ENCODE data around the gene MED13L.

The MED13L gene

GRCh38 chr12:116148844-116149243 lies 128.6 kb downstream of the MED13L start:
- no peak overlapping the region for H3K27ac ChIP-seq (ENCODE audit: low read depth, low read length)
- no peak overlapping the region for H3K4me3 ChIP-seq (ENCODE audit: low read depth in 1 of 2, low read length in 2 of 2)
- H3K9me3 ChIP-seq (ENCODE audit: control insufficient read depth in 1 of 2, low read length in 2 of 2), result no peaks in the 10 kb centered on the region
- H3K4me1 ChIP-seq (ENCODE audit: control insufficient read depth in 1 of 2, insufficient read depth in 2 of 2, low read length in 2 of 2), result peaks cover 4 to 13% of the 10 kb centered on the region in 2 donors
- H3K9ac ChIP-seq (ENCODE audit: low read depth in 1 of 2, low read length in 2 of 2), result no peak overlapping the region
- H3K36me3 ChIP-seq (ENCODE audit: control insufficient read depth in 1 of 2, insufficient read depth in 2 of 2, low read length in 2 of 2), result no peaks in the 10 kb centered on the region
- H3K27me3 ChIP-seq (ENCODE audit: control insufficient read depth in 1 of 2, insufficient read depth in 2 of 2, low read length in 2 of 2), result no peaks in the 10 kb centered on the region

GRCh38 chr12:116146386-116146785 lies 131.1 kb downstream of the MED13L start:
- Histone ChIP-seq H3K9ac (ENCODE audit: low read depth in 1 of 2, low read length in 2 of 2) (no peak overlapping the region), H3K9me3 (ENCODE audit: control insufficient read depth in 1 of 2, low read length in 2 of 2) (no peaks in the 10 kb centered on the region), H3K36me3 (ENCODE audit: control insufficient read depth in 1 of 2, insufficient read depth in 2 of 2, low read length in 2 of 2) (no peaks in the 10 kb centered on the region), H3K27me3 (ENCODE audit: control insufficient read depth in 1 of 2, insufficient read depth in 2 of 2, low read length in 2 of 2) (no peaks in the 10 kb centered on the region), H3K27ac (ENCODE audit: low read depth, low read length) (no peak overlapping the region), H3K4me3 (ENCODE audit: low read depth in 1 of 2, low read length in 2 of 2) (no peak overlapping the region), H3K4me1 (ENCODE audit: control insufficient read depth in 1 of 2, insufficient read depth in 2 of 2, low read length in 2 of 2) (peaks cover 4 to 27% of the 10 kb centered on the region in 2 donors)

GRCh38 chr12:116145451-116145850 lies 132.0 kb downstream of the MED13L start:
- Histone ChIP-seq H3K4me1 (ENCODE audit: control insufficient read depth in 1 of 2, insufficient read depth in 2 of 2, low read length in 2 of 2) (peaks cover 4 to 32% of the 10 kb centered on the region in 2 donors), H3K27ac (ENCODE audit: low read depth, low read length) (no peak overlapping the region), H3K36me3 (ENCODE audit: control insufficient read depth in 1 of 2, insufficient read depth in 2 of 2, low read length in 2 of 2) (no peaks in the 10 kb centered on the region), H3K9me3 (ENCODE audit: control insufficient read depth in 1 of 2, low read length in 2 of 2) (no peaks in the 10 kb centered on the region), H3K27me3 (ENCODE audit: control insufficient read depth in 1 of 2, insufficient read depth in 2 of 2, low read length in 2 of 2) (no peaks in the 10 kb centered on the region), H3K4me3 (ENCODE audit: low read depth in 1 of 2, low read length in 2 of 2) (no peak overlapping the region), H3K9ac (ENCODE audit: low read depth in 1 of 2, low read length in 2 of 2) (no peak overlapping the region)

GRCh38 chr12:116144384-116144783 lies 133.1 kb downstream of the MED13L start:
- Histone ChIP-seq H3K27me3 (ENCODE audit: control insufficient read depth in 1 of 2, insufficient read depth in 2 of 2, low read length in 2 of 2) (no peaks in the 10 kb centered on the region), H3K36me3 (ENCODE audit: control insufficient read depth in 1 of 2, insufficient read depth in 2 of 2, low read length in 2 of 2) (no peaks in the 10 kb centered on the region), H3K9ac (ENCODE audit: low read depth in 1 of 2, low read length in 2 of 2) (no peak overlapping the region), H3K9me3 (ENCODE audit: control insufficient read depth in 1 of 2, low read length in 2 of 2) (no peaks in the 10 kb centered on the region), H3K27ac (ENCODE audit: low read depth, low read length) (no peak overlapping the region), H3K4me3 (ENCODE audit: low read depth in 1 of 2, low read length in 2 of 2) (no peak overlapping the region), H3K4me1 (ENCODE audit: control insufficient read depth in 1 of 2, insufficient read depth in 2 of 2, low read length in 2 of 2) (peaks cover 4 to 32% of the 10 kb centered on the region in 2 donors)

GRCh38 chr12:116143909-116144308 lies 133.6 kb downstream of the MED13L start:
- H3K36me3 ChIP-seq (ENCODE audit: control insufficient read depth in 1 of 2, insufficient read depth in 2 of 2, low read length in 2 of 2), result no peaks in the 10 kb centered on the region
- peaks cover 4 to 32% of the 10 kb centered on the region in 2 donors for H3K4me1 ChIP-seq (ENCODE audit: control insufficient read depth in 1 of 2, insufficient read depth in 2 of 2, low read length in 2 of 2)
- H3K27me3 ChIP-seq (ENCODE audit: control insufficient read depth in 1 of 2, insufficient read depth in 2 of 2, low read length in 2 of 2), result no peaks in the 10 kb centered on the region
- H3K9me3 ChIP-seq (ENCODE audit: control insufficient read depth in 1 of 2, low read length in 2 of 2), result no peaks in the 10 kb centered on the region
- H3K27ac ChIP-seq (ENCODE audit: low read depth, low read length), result no peak overlapping the region
- H3K4me3 ChIP-seq (ENCODE audit: low read depth in 1 of 2, low read length in 2 of 2), result no peak overlapping the region
- H3K9ac ChIP-seq (ENCODE audit: low read depth in 1 of 2, low read length in 2 of 2), result no peak overlapping the region

- H3K4me1 ChIP-seq (ENCODE audit: control insufficient read depth in 1 of 2, insufficient read depth in 2 of 2, low read length in 2 of 2), result peaks cover 4 to 32% of the 10 kb centered on the region in 2 donors
Measured at GRCh38 chr12:116142936-116143898, 134.3 kb downstream of the MED13L start.

GRCh38 chr12:116141833-116142162 lies 135.7 kb downstream of the MED13L start:
- Histone ChIP-seq H3K27ac (ENCODE audit: low read depth, low read length) (no peak overlapping the region), H3K4me1 (ENCODE audit: control insufficient read depth in 1 of 2, insufficient read depth in 2 of 2, low read length in 2 of 2) (peaks cover 4 to 38% of the 10 kb centered on the region in 2 donors), H3K4me3 (ENCODE audit: low read depth in 1 of 2, low read length in 2 of 2) (no peak overlapping the region), H3K27me3 (ENCODE audit: control insufficient read depth in 1 of 2, insufficient read depth in 2 of 2, low read length in 2 of 2) (no peaks in the 10 kb centered on the region), H3K9me3 (ENCODE audit: control insufficient read depth in 1 of 2, low read length in 2 of 2) (no peaks in the 10 kb centered on the region), H3K9ac (ENCODE audit: low read depth in 1 of 2, low read length in 2 of 2) (no peak overlapping the region), H3K36me3 (ENCODE audit: control insufficient read depth in 1 of 2, insufficient read depth in 2 of 2, low read length in 2 of 2) (no peaks in the 10 kb centered on the region)

More at GRCh38 chr12:116142936-116143898, 134.3 kb downstream of the MED13L start:
- no peaks in the 10 kb centered on the region for H3K27me3 ChIP-seq (ENCODE audit: control insufficient read depth in 1 of 2, insufficient read depth in 2 of 2, low read length in 2 of 2)
- H3K9me3 ChIP-seq (ENCODE audit: control insufficient read depth in 1 of 2, low read length in 2 of 2), result no peaks in the 10 kb centered on the region
- H3K36me3 ChIP-seq (ENCODE audit: control insufficient read depth in 1 of 2, insufficient read depth in 2 of 2, low read length in 2 of 2), result no peaks in the 10 kb centered on the region
- no peak overlapping the region for H3K27ac ChIP-seq (ENCODE audit: low read depth, low read length)
- no peak overlapping the region for H3K9ac ChIP-seq (ENCODE audit: low read depth in 1 of 2, low read length in 2 of 2)
- H3K4me3 ChIP-seq (ENCODE audit: low read depth in 1 of 2, low read length in 2 of 2), result no peak overlapping the region

GRCh38 chr12:116141110-116141832 lies 136.2 kb downstream of the MED13L start:
- Histone ChIP-seq H3K36me3 (ENCODE audit: control insufficient read depth in 1 of 2, insufficient read depth in 2 of 2, low read length in 2 of 2) (no peaks in the 10 kb centered on the region), H3K9me3 (ENCODE audit: control insufficient read depth in 1 of 2, low read length in 2 of 2) (no peaks in the 10 kb centered on the region), H3K4me1 (ENCODE audit: control insufficient read depth in 1 of 2, insufficient read depth in 2 of 2, low read length in 2 of 2) (peaks cover 6 to 43% of the 10 kb centered on the region in 2 donors), H3K9ac (ENCODE audit: low read depth in 1 of 2, low read length in 2 of 2) (no peak overlapping the region), H3K27me3 (ENCODE audit: control insufficient read depth in 1 of 2, insufficient read depth in 2 of 2, low read length in 2 of 2) (no peaks in the 10 kb centered on the region), H3K27ac (ENCODE audit: low read depth, low read length) (no peak overlapping the region), H3K4me3 (ENCODE audit: low read depth in 1 of 2, low read length in 2 of 2) (no peak overlapping the region)

GRCh38 chr12:116140529-116140928 lies 137.0 kb downstream of the MED13L start:
- H3K27ac ChIP-seq (ENCODE audit: low read depth, low read length), result no peak overlapping the region

GRCh38 chr12:116138781-116139180 lies 138.7 kb downstream of the MED13L start:
- no peak overlapping the region for H3K27ac ChIP-seq (ENCODE audit: low read depth, low read length)
- peaks cover 17 to 43% of the 10 kb centered on the region in 2 donors for H3K4me1 ChIP-seq (ENCODE audit: control insufficient read depth in 1 of 2, insufficient read depth in 2 of 2, low read length in 2 of 2)

More at GRCh38 chr12:116140529-116140928, 137.0 kb downstream of the MED13L start:
- Histone ChIP-seq H3K36me3 (ENCODE audit: control insufficient read depth in 1 of 2, insufficient read depth in 2 of 2, low read length in 2 of 2) (no peaks in the 10 kb centered on the region), H3K9ac (ENCODE audit: low read depth in 1 of 2, low read length in 2 of 2) (no peak overlapping the region), H3K9me3 (ENCODE audit: control insufficient read depth in 1 of 2, low read length in 2 of 2) (no peaks in the 10 kb centered on the region), H3K27me3 (ENCODE audit: control insufficient read depth in 1 of 2, insufficient read depth in 2 of 2, low read length in 2 of 2) (no peaks in the 10 kb centered on the region), H3K4me3 (ENCODE audit: low read depth in 1 of 2, low read length in 2 of 2) (no peak overlapping the region), H3K4me1 (ENCODE audit: control insufficient read depth in 1 of 2, insufficient read depth in 2 of 2, low read length in 2 of 2) (peaks cover 10 to 44% of the 10 kb centered on the region in 2 donors)

More at GRCh38 chr12:116138781-116139180, 138.7 kb downstream of the MED13L start:
- H3K27me3 ChIP-seq (ENCODE audit: control insufficient read depth in 1 of 2, insufficient read depth in 2 of 2, low read length in 2 of 2), result no peaks in the 10 kb centered on the region
- no peaks in the 10 kb centered on the region for H3K36me3 ChIP-seq (ENCODE audit: control insufficient read depth in 1 of 2, insufficient read depth in 2 of 2, low read length in 2 of 2)
- H3K4me3 ChIP-seq (ENCODE audit: low read depth in 1 of 2, low read length in 2 of 2), result no peak overlapping the region
- H3K9ac ChIP-seq (ENCODE audit: low read depth in 1 of 2, low read length in 2 of 2), result no peak overlapping the region
- H3K9me3 ChIP-seq (ENCODE audit: control insufficient read depth in 1 of 2, low read length in 2 of 2), result no peaks in the 10 kb centered on the region
